Activated CD4-positive, alpha-beta T cell treated with anti-CD3 and anti-CD28 coated beads, Interleukin-2, amount 50 U/mL, for 1 hour (primary cell): ENCODE results near the gene TUBB3.
"Not testable (repeated sequence)": the region's sequence is repeated elsewhere in the genome, so short reads cannot be mapped to it uniquely, and the experiment has no call there.

Source experiments
- DNase-seq: peaks from one replicate; pipeline ENCODE4 v3.0.0-alpha.2; 2020

TUBB3 gene

GRCh38 chr16:89902980-89903379 is 20.2 kb upstream of the TUBB3 start:
- no peak for DNase-seq

GRCh38 chr16:89903908-89904515 is 19.1 kb upstream of the TUBB3 start:
- DNase-seq: no peak

- no peak for DNase-seq
These were observed 18.3 kb upstream of the TUBB3 start for GRCh38 chr16:89904606-89905510.

GRCh38 chr16:89905511-89906139 is 17.5 kb upstream of the TUBB3 start:
- DNase-seq: no peak

GRCh38 chr16:89906140-89907025 is 16.8 kb upstream of the TUBB3 start:
- DNase-seq: no peak

- no peak for DNase-seq
These were observed 15.9 kb upstream of the TUBB3 start for GRCh38 chr16:89907055-89907814.

- DNase-seq: no peak
These were observed 14.9 kb upstream of the TUBB3 start for GRCh38 chr16:89908236-89908635.

GRCh38 chr16:89909777-89910716 is 13.1 kb upstream of the TUBB3 start:
- peak; percentile 71 for DNase-seq

GRCh38 chr16:89910717-89911354 is 12.3 kb upstream of the TUBB3 start:
- DNase-seq: no peak

GRCh38 chr16:89911375-89911774 is 11.8 kb upstream of the TUBB3 start:
- DNase-seq: no peak

GRCh38 chr16:89912143-89912542 is 11.0 kb upstream of the TUBB3 start:
- DNase-seq: no peak

GRCh38 chr16:89912627-89913026 is 10.5 kb upstream of the TUBB3 start:
- DNase-seq: no peak

GRCh38 chr16:89913408-89914387 is 9.4 kb upstream of the TUBB3 start:
- no peak for DNase-seq

- not testable (repeated sequence) for DNase-seq
These were observed 8.4 kb upstream of the TUBB3 start for GRCh38 chr16:89914642-89915285.

- DNase-seq: no peak
These were observed 7.6 kb upstream of the TUBB3 start for GRCh38 chr16:89915303-89916232.

GRCh38 chr16:89917773-89918452 is 5.2 kb upstream of the TUBB3 start:
- peak; percentile 69 for DNase-seq
